Peyer's patch (tissue), 4 donors: ENCODE measurements around the gene ATXN1.

ENCODE experiments used
- CTCF ChIP-seq, 6 experiments: fragments of 450-650 bp in 4 of 6; fragments of 200-600 bp in 2 of 6; sonication (generic) in 1 of 6; IDR thresholded peaks; one replicate each; pipeline ENCODE4 v1.5.1; 2017 to 2019; ENCODE audit warnings: antibody characterized with exemption in 6 of 6, mild to moderate bottlenecking in 3 of 6, moderate library complexity in 1 of 6
- POLR2A ChIP-seq, 2 donors: fragments of 450-650 bp; IDR thresholded peaks; one replicate each; pipeline ENCODE4 v1.5.1; 2017; ENCODE audit warnings: antibody characterized with exemption in 2 of 2, mild to moderate bottlenecking in 2 of 2, moderate library complexity in 2 of 2

GRCh38 chr6:16400248-16400760 is 361.0 kb downstream of the ATXN1 start:
- TF ChIP-seq POLR2A (IDR thresholded peaks at IDR 0.05) (no peak), CTCF (IDR thresholded peaks at IDR 0.05) (no peak)
